Liver (tissue), 3 donors: ENCODE data around the gene MAGI1.

Experiments
- CTCF ChIP-seq: fragments of 150-350 bp; IDR thresholded peaks from 2 replicates; pipeline ENCODE4 v1.5.1; 2017; ENCODE audit warnings: improper control_type of control experiment, low read depth, low read length; ENCODE audit not compliant: missing input control
- MAX ChIP-seq: IDR thresholded peaks from 2 replicates; pipeline ENCODE4 v1.6.1; 2016; ENCODE audit warnings: antibody characterized with exemption
- REST ChIP-seq: IDR thresholded peaks from 2 replicates; pipeline ENCODE4 v1.6.1; 2016; ENCODE audit warnings: antibody characterized with exemption, mild to moderate bottlenecking
- TAF1 ChIP-seq: conservative IDR thresholded peaks from 2 replicates; pipeline ENCODE4 v1.6.1; 2016; ENCODE audit warnings: antibody characterized with exemption, mild to moderate bottlenecking
- YY1 ChIP-seq: IDR thresholded peaks from 2 replicates; pipeline ENCODE4 v1.6.1; 2016; ENCODE audit warnings: antibody characterized with exemption, mild to moderate bottlenecking
- donor health status: healthy.
- donor health status: healthy.

GRCh38 chr3:66038384-66038725 lies 363 bp downstream of the MAGI1 start:
- TF ChIP-seq CTCF (no peak), YY1 (peak; percentile 38), MAX (peak; percentile 31), TAF1 (peak; percentile 58), REST (no peak)
